Psoas muscle (tissue), 8 donors: ENCODE results near the gene KCNAB2. TPM values are rescaled to one million over a fixed set of nuclear protein-coding genes. Genes with fewer than 3 reads are reported as not detected.
A peak's percentile ranks its signal among the peaks of the same experiment; 100 is the strongest.

Experiments
- ATAC-seq, 4 donors: fragments of 200-7000 bp; cut with Tn5 transposase; one replicate each; pipeline ENCODE4 v1.9.1; 2020; ENCODE audit warnings: moderate library complexity in 3 of 4, mild to moderate bottlenecking in 2 of 4
- DNase-seq, 2 donors: peaks; one replicate each; pipeline ENCODE4 v3.0.0-alpha.2; 2020
- H3K27ac ChIP-seq: fragments of 200-600 bp; one replicate; pipeline ENCODE4 v1.8.0; 2022
- H3K27me3 ChIP-seq, 3 donors: fragments of 200-600 bp in 1 of 3; one replicate each; pipeline versions ENCODE4 v1.6.1 to v1.8.0; 2013 to 2022; ENCODE audit warnings: low read length in 2 of 3, mild to moderate bottlenecking in 2 of 3, moderate library complexity in 1 of 3; ENCODE audit not compliant: insufficient read depth in 3 of 3
- H3K36me3 ChIP-seq, 2 donors: fragments of 200-600 bp in 1 of 2; one replicate each; pipeline versions ENCODE4 v1.6.1 to v1.8.0; 2013 to 2022; ENCODE audit warnings: low read depth in 1 of 2, mild to moderate bottlenecking in 1 of 2, moderate library complexity in 1 of 2; ENCODE audit not compliant: insufficient read depth in 1 of 2
- H3K4me1 ChIP-seq: fragments of 200-600 bp; one replicate; pipeline ENCODE4 v1.8.0; 2022
- H3K4me3 ChIP-seq: fragments of 200-600 bp; one replicate; pipeline ENCODE4 v1.8.0; 2022; ENCODE audit warnings: mild to moderate bottlenecking
- H3K9me3 ChIP-seq: fragments of 200-600 bp; one replicate; pipeline ENCODE4 v1.8.0; 2022
- CTCF ChIP-seq: fragments of 200-600 bp; IDR thresholded peaks from one replicate; pipeline ENCODE4 v1.8.0; 2022; ENCODE audit warnings: antibody characterized with exemption
- WGBS, 3 donors: extraction: QIAGEN DNeasy Blood & Tissue Kit; methylation state at CpG; one replicate each; pipeline versions ENCODE4 v1.1.6 to v1.1.7; 2013; 5-methylcytosine and 5-hydroxymethylcytosine counted together
- intact Hi-C, 2 donors: fragments of 100-400 bp; cut with DNase I; formaldehyde crosslinking; loops; one replicate each; pipeline versions ENCODE4 v1.11.0 to v1.14.2; 2022
- polyA plus RNA-seq, 3 donors: library from polyadenylated mRNA; stranded (reverse); fragments of 200-250 nt; gene quantifications; one replicate each; pipeline ENCODE4 v1.2.3, GENCODE V29; 2013
- total RNA-seq, 4 donors: library from RNA; stranded (reverse); fragmentation: NEBNext Ultra II Directional in 2 of 4; extraction: Animal tissue kit (Norgen Biotek cat#: 25700) in 2 of 4; gene quantifications; one replicate each; pipeline versions ENCODE4 v1.2.1 to v1.2.4, GENCODE V29; 2021 to 2023
- donor health status: healthy with polysubstance abuse.
- donor health status: DM: no; HTN: no; CAD: no; lungs with moderate emphysema.
- donor health status: Bipolar disorder and iron deficiency.
- donor health status: healthy.
- donor health status: DM: yes; HTN: yes; CAD: no.
- donor health status: DM: no; HTN: no; CAD: no.
- donor health status: DM: no; HTN: no; CAD: no.
- donor health status: DM: yes; HTN: yes; CAD: no.

KCNAB2 gene
- total and polyA plus RNA-seq, 7 donors: 0.86 to 8.8 (median 2.1) TPM

- Histone ChIP-seq H3K4me3 (no peak overlapping the region), H3K27me3 (peaks cover 0 to 18% (median 7%) of the 10 kb centered on the region in 3 donors), H3K4me1 (no peaks in the 10 kb centered on the region), H3K36me3 (no peaks in the 10 kb centered on the region), H3K27ac (no peak overlapping the region), H3K9me3 (no peaks in the 10 kb centered on the region)
- ATAC-seq: no peak
- WGBS, 3 donors: 60 to 67% (median 62%) methylated on average over 25 of the region's 25 CpGs
- intact Hi-C loops: no loop called here
- TF ChIP-seq CTCF: no peak
- peak in 1 of 2 donors; percentile 23 for DNase-seq
These were observed 45.5 kb downstream of the KCNAB2 start for GRCh38 chr1:6090996-6091822.

GRCh38 chr1:6091823-6092109 lies 46.1 kb downstream of the KCNAB2 start:
- peak in 1 of 2 donors; percentile 21 for DNase-seq
- intact Hi-C loops: no loop called here
- H3K27me3 ChIP-seq: peaks cover 0 to 18% (median 6%) of the 10 kb centered on the region in 3 donors
- H3K36me3 ChIP-seq: no peaks in the 10 kb centered on the region
- 69 to 73% (median 73%) methylated on average over 10 of the region's 10 CpGs for WGBS, 3 donors
- H3K27ac ChIP-seq: no peak overlapping the region
- no peak for TF ChIP-seq CTCF
- no peak overlapping the region for H3K4me3 ChIP-seq
- no peaks in the 10 kb centered on the region for H3K9me3 ChIP-seq
- no peaks in the 10 kb centered on the region for H3K4me1 ChIP-seq
- ATAC-seq: no peak

- H3K36me3 ChIP-seq: no peaks in the 10 kb centered on the region
- 62 to 71% (median 64%) methylated on average over 10 of the region's 10 CpGs for WGBS, 3 donors
These were observed 46.5 kb downstream of the KCNAB2 start for GRCh38 chr1:6092211-6092610.

GRCh38 chr1:6093071-6093470 lies 47.4 kb downstream of the KCNAB2 start:
- DNase-seq: no peak
- H3K27ac ChIP-seq: no peak overlapping the region
- WGBS, 3 donors: 74 to 85% (median 78%) methylated on average over 10 of the region's 10 CpGs
- no peaks in the 10 kb centered on the region for H3K4me1 ChIP-seq
- ATAC-seq: no peak
- no peak overlapping the region for H3K4me3 ChIP-seq
- no peaks in the 10 kb centered on the region for H3K9me3 ChIP-seq
- no peak for TF ChIP-seq CTCF
- peaks cover 0 to 10% (median 3%) of the 10 kb centered on the region in 3 donors for H3K27me3 ChIP-seq
- no peaks in the 10 kb centered on the region for H3K36me3 ChIP-seq
- intact Hi-C loops: no loop called here

More at GRCh38 chr1:6092211-6092610, 46.5 kb downstream of the KCNAB2 start:
- intact Hi-C loops: no loop called here
- Histone ChIP-seq H3K27me3 (peaks cover 0 to 16% (median 3%) of the 10 kb centered on the region in 3 donors), H3K4me3 (no peak overlapping the region), H3K27ac (no peak overlapping the region), H3K4me1 (no peaks in the 10 kb centered on the region), H3K9me3 (no peaks in the 10 kb centered on the region)
- DNase-seq (peak in 1 of 2 donors; percentile 35), ATAC-seq (no peak)
- no peak for TF ChIP-seq CTCF
